CD4-positive, alpha-beta T cell treated with Interferon gamma for 1 hour (primary cell): ENCODE measurements around the gene MACROH2A2.
"Not testable (repeated sequence)": the region's sequence is repeated elsewhere in the genome, so short reads cannot be mapped to it uniquely, and the experiment has no call there.

Source experiments
- DNase-seq: peaks from one replicate; pipeline ENCODE4 v3.0.0-alpha.2; 2020

MACROH2A2 gene

DNA sequence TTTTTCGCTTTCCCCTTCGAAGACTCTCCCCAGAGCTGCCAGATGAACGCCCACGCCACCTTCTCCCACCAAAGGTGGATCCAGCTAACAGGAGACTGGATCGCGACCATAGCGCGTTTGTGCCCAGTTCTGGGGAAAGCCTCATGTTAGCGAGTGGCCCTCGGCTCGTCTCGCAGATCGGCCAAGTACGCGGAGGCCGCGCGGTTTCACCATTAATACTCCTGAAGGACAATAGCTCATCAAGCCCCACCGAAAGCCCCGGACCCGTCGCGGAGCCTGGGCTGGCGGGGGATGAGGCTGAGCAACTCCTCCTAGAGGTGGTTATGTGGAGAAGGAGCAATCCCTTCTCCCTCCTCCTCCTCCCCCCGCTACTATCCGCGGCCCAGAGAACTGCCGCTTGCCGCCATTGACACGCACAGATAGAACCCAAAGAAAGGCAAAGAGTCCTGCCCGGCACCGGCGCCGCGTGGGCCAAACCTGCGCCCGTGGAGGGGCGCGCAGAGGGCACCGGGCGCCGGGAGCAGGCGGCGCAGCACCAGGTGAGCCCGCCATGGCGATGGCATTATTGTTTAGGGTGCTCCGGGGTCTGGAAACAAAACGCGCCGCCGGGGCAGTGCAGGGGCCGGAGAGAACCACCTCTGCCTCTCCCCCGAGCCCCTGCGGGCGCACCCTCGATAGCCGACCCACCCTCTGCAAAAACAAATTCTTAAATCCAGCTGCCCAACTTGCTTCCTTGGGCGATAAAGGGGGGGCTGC, at the start of gene MACROH2A2:
TSS of gene MACROH2A2 (plus strand) at position 385 of the 756 bp plus-strand sequence. CDS start 22,813 bp downstream, outside the sequence.
- DNase-seq: no peak

DNA sequence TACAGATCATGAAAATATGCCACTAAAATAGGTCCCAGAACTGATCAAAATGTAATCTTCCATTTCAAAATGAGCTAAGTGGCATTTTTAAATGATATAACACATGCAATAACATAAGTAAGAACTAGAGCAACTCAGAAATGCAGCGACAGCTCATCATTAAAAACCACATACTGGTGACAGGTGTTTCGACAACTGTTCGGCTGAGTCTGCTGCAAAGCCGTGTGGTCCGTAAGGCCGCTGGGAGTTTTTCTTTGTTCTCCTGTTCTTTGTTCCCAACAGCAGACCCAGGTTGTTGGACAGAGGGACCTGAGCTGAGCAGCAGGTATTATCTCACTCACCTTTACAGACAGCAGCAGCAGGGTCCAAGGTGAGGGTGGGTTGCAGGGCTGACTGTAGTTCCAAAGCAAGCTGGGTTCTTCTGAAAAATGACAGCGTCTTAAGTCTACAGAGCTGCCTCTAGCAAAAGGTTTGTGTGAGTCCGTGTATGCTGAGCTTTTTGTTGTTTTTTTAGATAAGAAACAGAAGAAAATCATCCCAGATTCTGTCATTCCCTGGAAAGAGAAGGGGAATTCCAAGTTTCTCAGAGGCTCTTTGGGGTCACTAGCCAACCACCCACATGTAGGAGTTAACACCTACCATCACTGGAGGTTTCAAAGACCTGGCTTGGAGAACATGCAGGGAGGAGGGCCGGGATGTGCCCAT, 45.4 kb upstream of the MACROH2A2 start:
- DNase-seq: no peak

- no peak for DNase-seq
These were observed 21.4 kb upstream of the MACROH2A2 start for GRCh38 chr10:70031215-70031614.

DNA sequence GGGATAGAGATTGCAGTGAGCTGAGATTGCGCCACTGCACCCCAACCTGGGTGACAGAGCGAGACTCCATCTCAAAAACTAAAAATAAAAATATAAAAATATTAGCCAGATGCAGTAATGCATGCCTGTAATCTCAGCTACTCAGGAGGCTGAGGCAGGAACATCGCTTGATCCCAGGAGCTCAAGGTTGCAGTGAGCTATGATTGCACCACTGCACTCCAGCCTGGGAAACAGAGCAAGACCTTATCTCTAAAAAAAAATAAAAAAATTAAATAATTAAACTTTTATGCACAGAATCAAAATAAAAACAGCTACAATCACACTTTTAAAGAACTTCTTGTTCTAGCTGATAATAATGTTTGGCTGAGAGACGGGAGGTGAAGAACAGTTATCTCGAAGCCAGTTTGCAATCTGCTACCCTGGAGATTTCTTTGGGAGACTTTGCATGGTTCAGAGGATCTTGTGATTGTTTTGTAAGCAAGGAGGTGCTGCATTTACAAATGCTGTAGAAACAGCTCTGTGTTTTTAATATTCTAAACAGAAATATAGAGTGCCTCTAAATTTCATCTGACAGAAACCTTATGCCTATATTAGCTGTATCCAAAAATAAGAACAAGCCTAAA, 19.9 kb upstream of the MACROH2A2 start:
- no peak for DNase-seq

GRCh38 chr10:70034232-70034631, 18.4 kb upstream of the MACROH2A2 start:
- DNase-seq: no peak

- DNase-seq: no peak
These were observed 17.1 kb upstream of the MACROH2A2 start for GRCh38 chr10:70035531-70035930.

GRCh38 chr10:70038923-70039322, 13.7 kb upstream of the MACROH2A2 start:
- DNase-seq: no peak

- DNase-seq: no peak
These were observed 11.6 kb upstream of the MACROH2A2 start for GRCh38 chr10:70041016-70041415.

DNA sequence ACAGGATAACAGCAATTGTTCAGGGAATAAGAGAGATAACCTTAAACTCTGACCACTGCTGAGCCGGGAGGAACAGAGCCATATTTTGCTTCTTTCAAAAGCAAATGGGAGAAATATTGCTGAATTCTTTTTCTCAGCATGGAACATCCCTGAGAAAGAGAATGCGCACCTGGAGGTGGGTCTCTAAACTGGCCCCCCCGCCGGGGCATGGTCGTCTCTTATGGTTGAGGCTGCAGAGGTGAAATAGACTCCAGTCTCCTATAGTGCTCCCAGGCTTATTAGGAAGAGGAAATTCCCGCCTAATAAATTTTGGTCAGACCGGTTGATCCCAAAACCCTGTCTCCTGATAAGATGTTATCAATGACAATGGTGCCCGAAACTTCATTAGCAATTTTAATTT, 10.9 kb upstream of the MACROH2A2 start:
- not testable (repeated sequence) for DNase-seq

- not testable (repeated sequence) for DNase-seq
These were observed 5.6 kb upstream of the MACROH2A2 start for GRCh38 chr10:70047066-70047465.

GRCh38 chr10:70048030-70048723, 4.5 kb upstream of the MACROH2A2 start:
- DNase-seq: no peak

- DNase-seq: no peak
These were observed 798 bp upstream of the MACROH2A2 start for GRCh38 chr10:70051848-70052247.

DNA sequence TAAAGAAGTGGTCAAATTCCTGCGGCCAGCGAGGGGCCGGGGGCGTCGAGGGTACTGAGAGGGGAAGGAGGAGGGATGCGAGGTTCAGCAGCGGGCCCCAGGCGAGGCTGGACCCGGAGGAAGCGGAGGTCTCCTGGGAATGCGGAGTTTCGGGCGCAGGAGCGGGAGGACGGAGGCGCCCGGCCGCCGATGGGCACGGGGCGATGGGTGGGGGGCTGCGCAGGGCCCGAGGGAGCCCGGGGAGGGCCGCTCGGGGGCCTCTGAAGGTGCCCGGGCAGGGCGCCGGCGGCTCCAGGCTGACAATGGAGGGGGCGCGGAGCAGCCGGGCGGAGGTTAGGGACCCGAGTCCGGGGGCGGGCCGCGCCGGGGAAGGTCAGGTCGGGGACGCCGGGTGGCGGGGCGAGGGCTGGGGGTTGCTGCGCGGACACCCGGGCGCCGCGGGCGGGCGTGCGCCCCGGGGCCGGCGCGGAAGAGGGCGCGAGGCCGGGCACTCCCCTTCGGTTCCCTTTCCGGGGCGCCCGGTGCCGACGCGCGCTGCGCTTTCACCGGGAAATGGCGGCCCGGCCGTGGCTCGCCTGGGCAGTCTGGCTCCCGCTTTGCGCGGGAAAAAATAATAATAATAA, 683 bp downstream of the MACROH2A2 start:
- no peak for DNase-seq

DNA sequence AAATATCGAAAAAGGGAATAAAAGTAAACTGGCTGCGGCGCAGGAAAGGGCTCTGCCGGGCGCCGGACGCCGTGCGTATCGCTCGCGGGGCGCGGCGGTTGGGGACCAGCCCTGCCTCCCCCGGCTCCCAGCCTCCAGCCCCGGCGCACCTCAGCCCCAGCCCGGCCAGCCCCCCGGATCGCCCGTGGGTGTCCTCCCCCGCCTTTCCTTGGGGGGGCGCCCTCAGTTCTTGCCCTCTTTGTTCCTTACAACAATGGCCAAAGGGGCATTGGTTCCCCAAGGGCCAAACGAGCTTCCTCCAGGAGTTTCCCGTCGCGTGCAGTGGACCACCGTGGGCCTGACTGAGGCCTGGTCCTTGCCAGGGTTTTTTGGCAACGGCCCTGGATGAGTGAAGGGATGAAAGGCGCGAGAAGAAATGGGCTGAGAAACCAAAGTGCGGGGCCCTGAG, 1.2 kb downstream of the MACROH2A2 start:
- DNase-seq: no peak

DNA sequence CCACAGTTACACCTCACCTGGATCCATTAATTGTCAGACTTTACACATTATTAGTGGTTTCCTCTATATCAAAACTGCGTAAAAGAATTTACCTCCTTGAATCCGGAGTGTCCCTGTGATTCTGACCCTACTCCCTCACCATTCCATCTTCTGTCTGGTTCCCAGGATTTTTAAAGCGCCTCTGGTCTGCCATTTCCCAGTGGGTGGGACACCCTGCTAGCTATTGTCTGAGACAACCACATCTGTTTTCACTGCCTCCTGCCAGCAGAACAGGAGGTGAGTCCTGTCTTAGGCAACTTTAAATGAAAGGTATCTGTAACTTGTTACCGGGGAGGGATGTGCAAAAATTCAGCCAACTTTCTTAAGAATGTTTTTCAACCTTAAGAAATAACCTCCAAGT, 2.3 kb downstream of the MACROH2A2 start:
- DNase-seq: no peak

- DNase-seq: no peak
These were observed 2.9 kb downstream of the MACROH2A2 start for GRCh38 chr10:70055550-70055949.

GRCh38 chr10:70057306-70057705, 4.7 kb downstream of the MACROH2A2 start:
- DNase-seq: no peak

DNA sequence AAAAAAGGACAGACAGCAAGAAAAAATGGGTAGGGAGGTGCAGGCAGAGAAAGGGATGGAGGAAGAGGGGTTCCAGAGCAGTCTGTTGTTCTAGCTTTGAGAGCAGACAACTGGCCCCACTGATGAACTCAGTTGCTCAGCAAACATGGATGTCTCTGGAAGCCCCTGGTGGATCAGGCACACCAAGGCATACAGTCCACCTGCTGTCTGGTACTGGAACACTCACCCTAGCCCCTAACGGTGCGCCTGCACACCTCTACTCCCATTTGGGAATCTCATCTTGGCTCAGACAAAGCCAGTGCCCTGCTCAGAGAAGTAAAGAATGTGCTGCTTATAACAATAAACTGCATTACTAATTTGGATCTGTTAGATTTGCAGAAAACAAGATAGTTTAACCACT, 7.7 kb downstream of the MACROH2A2 start:
- no peak for DNase-seq

GRCh38 chr10:70063418-70064098, 10.9 kb downstream of the MACROH2A2 start:
- no peak for DNase-seq

- DNase-seq: no peak
These were observed 11.8 kb downstream of the MACROH2A2 start for GRCh38 chr10:70064486-70064885.

GRCh38 chr10:70066190-70066589, 13.5 kb downstream of the MACROH2A2 start:
- no peak for DNase-seq

GRCh38 chr10:70067586-70067985, 14.9 kb downstream of the MACROH2A2 start:
- no peak for DNase-seq
